ENCODE measurements around the gene LAMTOR2.
A peak's percentile ranks its signal among the peaks of the same experiment; 100 is the strongest.
"Not testable (repeated sequence)": the region's sequence is repeated elsewhere in the genome, so short reads cannot be mapped to it uniquely, and the experiment has no call there.

Gene LAMTOR2

GRCh38 chr1:156054500-156055280 lies at the start of gene LAMTOR2:
Gene LAMTOR2 (plus strand): TSS chr1:156054782. CDS start chr1:156054890, 108 bp downstream.
- DNase-seq (ENCODE audit: low read depth in 2 of 2) = peak; percentile 93 to 97

GRCh38 chr1:156004843-156005584 lies 49.6 kb upstream of the LAMTOR2 start:
- no peak for DNase-seq (ENCODE audit: low read depth in 2 of 2)

- no peak for DNase-seq (ENCODE audit: low read depth in 2 of 2)
Measured at GRCh38 chr1:156006666-156007376, 47.8 kb upstream of the LAMTOR2 start.

- DNase-seq (ENCODE audit: low read depth in 2 of 2) = no peak
Measured at GRCh38 chr1:156009404-156009803, 45.2 kb upstream of the LAMTOR2 start.

- DNase-seq (ENCODE audit: low read depth in 2 of 2) = no peak
Measured at GRCh38 chr1:156012051-156012817, 42.3 kb upstream of the LAMTOR2 start.

- no peak for DNase-seq (ENCODE audit: low read depth in 2 of 2)
Measured at GRCh38 chr1:156014829-156015228, 39.8 kb upstream of the LAMTOR2 start.

- no peak for DNase-seq (ENCODE audit: low read depth in 2 of 2)
Measured at GRCh38 chr1:156019946-156020292, 34.7 kb upstream of the LAMTOR2 start.

- DNase-seq (ENCODE audit: low read depth in 2 of 2) = peak; percentile 74 to 82
Measured at GRCh38 chr1:156020293-156021092, 34.1 kb upstream of the LAMTOR2 start, which contains the start of gene SSR2. Gene SSR2 (minus strand): TSS chr1:156020951. CDS start chr1:156020167, 784 bp downstream.

- DNase-seq (ENCODE audit: low read depth in 2 of 2) = no peak
Measured at GRCh38 chr1:156021093-156021428, 33.5 kb upstream of the LAMTOR2 start.

- DNase-seq (ENCODE audit: low read depth in 2 of 2) = no peak
Measured at GRCh38 chr1:156021954-156022353, 32.6 kb upstream of the LAMTOR2 start.

- DNase-seq (ENCODE audit: low read depth in 2 of 2) = no peak
Measured at GRCh38 chr1:156024801-156025200, 29.8 kb upstream of the LAMTOR2 start.

GRCh38 chr1:156025876-156026275 lies 28.7 kb upstream of the LAMTOR2 start:
- DNase-seq (ENCODE audit: low read depth in 2 of 2) = peak; percentile 25 to 27

GRCh38 chr1:156026588-156026987 lies 28.0 kb upstream of the LAMTOR2 start:
- DNase-seq (ENCODE audit: low read depth in 2 of 2) = no peak

- no peak for DNase-seq (ENCODE audit: low read depth in 2 of 2)
Measured at GRCh38 chr1:156033011-156033410, 21.6 kb upstream of the LAMTOR2 start.

- DNase-seq (ENCODE audit: low read depth in 2 of 2) = not testable (repeated sequence)
Measured at GRCh38 chr1:156034991-156035390, 19.6 kb upstream of the LAMTOR2 start.

- no peak for DNase-seq (ENCODE audit: low read depth in 2 of 2)
Measured at GRCh38 chr1:156042828-156043227, 11.8 kb upstream of the LAMTOR2 start.

- no peak for DNase-seq (ENCODE audit: low read depth in 2 of 2)
Measured at GRCh38 chr1:156045076-156045475, 9.5 kb upstream of the LAMTOR2 start.

- DNase-seq (ENCODE audit: low read depth in 2 of 2) = no peak
Measured at GRCh38 chr1:156048663-156049258, 5.8 kb upstream of the LAMTOR2 start.

- no peak for DNase-seq (ENCODE audit: low read depth in 2 of 2)
Measured at GRCh38 chr1:156050376-156050775, 4.2 kb upstream of the LAMTOR2 start.

GRCh38 chr1:156051011-156051725 lies 3.4 kb upstream of the LAMTOR2 start:
- no peak for DNase-seq (ENCODE audit: low read depth in 2 of 2)

All from stimulated activated CD4-positive, alpha-beta T cell treated with anti-CD3 and anti-CD28 coated beads, Interleukin-15, amount 100 ng/mL, for 48 hours (primary cell).